GM23338 (cell line): ENCODE results near the gene PIK3C2G. TPM values are rescaled to one million over a fixed set of nuclear protein-coding genes. Genes with fewer than 3 reads are reported as not detected.

Experiments
- ATAC-seq: fragments of 200-7000 bp; cut with Tn5 transposase; 3 replicates; pipeline ENCODE4 v1.9.1; 2020
- DNase-seq: peaks from one replicate; pipeline ENCODE4 v3.0.0-alpha.2; 2015; ENCODE audit warnings: low spot score
- H2AFZ ChIP-seq: fragments of 200-600 bp; sonication (generic); 2 replicates; pipeline ENCODE4 v1.8.0; 2016; ENCODE audit warnings: antibody characterized with exemption, mild to moderate bottlenecking, moderate library complexity
- H3F3A ChIP-seq: fragments of 200-600 bp; sonication (generic); replicated peaks from 2 replicates; pipeline ENCODE4 v1.8.0; 2017; ENCODE audit warnings: antibody characterized with exemption, mixed run types, low read depth
- H3K27ac ChIP-seq: fragments of 200-600 bp; sonication (generic); 2 replicates; pipeline ENCODE4 v1.6.1; 2016; ENCODE audit warnings: low read depth
- H3K27me3 ChIP-seq: fragments of 200-600 bp; sonication (generic); 2 replicates; pipeline ENCODE4 v1.8.0; 2016; ENCODE audit warnings: mild to moderate bottlenecking, mixed run types, moderate library complexity; ENCODE audit not compliant: insufficient read depth
- H3K36me3 ChIP-seq: fragments of 200-600 bp; sonication (generic); 2 replicates; pipeline ENCODE4 v1.8.0; 2016; ENCODE audit warnings: mild to moderate bottlenecking; ENCODE audit not compliant: insufficient read depth
- H3K4me1 ChIP-seq: fragments of 200-600 bp; sonication (generic); 2 replicates; pipeline ENCODE4 v1.8.0; 2016; ENCODE audit warnings: mild to moderate bottlenecking, moderate library complexity; ENCODE audit not compliant: insufficient read depth
- H3K4me2 ChIP-seq: fragments of 200-600 bp; sonication (generic); 2 replicates; pipeline ENCODE4 v1.7.1; 2017; ENCODE audit warnings: mixed run types
- H3K4me3 ChIP-seq: fragments of 200-600 bp; sonication (generic); 2 replicates; pipeline ENCODE4 v1.6.1; 2016; ENCODE audit warnings: mixed run types
- H3K79me2 ChIP-seq: fragments of 200-600 bp; sonication (generic); replicated peaks from 2 replicates; pipeline ENCODE4 v1.8.0; 2017; ENCODE audit warnings: mild to moderate bottlenecking; ENCODE audit not compliant: insufficient read depth
- H3K9me2 ChIP-seq: fragments of 200-600 bp; sonication (generic); 2 replicates; pipeline ENCODE4 v1.8.0; 2017; ENCODE audit not compliant: insufficient read depth
- H4K20me1 ChIP-seq: fragments of 200-600 bp; sonication (generic); replicated peaks from 2 replicates; pipeline ENCODE4 v1.8.0; 2017; ENCODE audit warnings: mild to moderate bottlenecking; ENCODE audit not compliant: insufficient read depth
- H3K27ac Mint-ChIP-seq: 2 replicates; pipeline ENCODE4 v1.8.0; 2020; ENCODE audit warnings: inconsistent platforms, mild to moderate bottlenecking, moderate library complexity, mixed read lengths
- H3K27me3 Mint-ChIP-seq: 3 replicates; pipeline ENCODE4 v1.8.0; 2022; ENCODE audit warnings: low read depth, mild to moderate bottlenecking, moderate library complexity, mixed read lengths, inconsistent platforms; ENCODE audit not compliant: insufficient read depth, poor library complexity
- H3K36me3 Mint-ChIP-seq: 3 replicates; pipeline ENCODE4 v1.8.0; 2021; ENCODE audit warnings: low read depth, mild to moderate bottlenecking, inconsistent platforms, moderate library complexity, mixed read lengths
- H3K4me1 Mint-ChIP-seq: 3 replicates; pipeline ENCODE4 v1.8.0; 2020; ENCODE audit warnings: mild to moderate bottlenecking, inconsistent platforms, mixed read lengths
- H3K4me3 Mint-ChIP-seq: 3 replicates; pipeline ENCODE4 v1.8.0; 2021; ENCODE audit warnings: moderate library complexity, mild to moderate bottlenecking, inconsistent platforms, mixed read lengths
- H3K9me3 Mint-ChIP-seq: 3 replicates; pipeline ENCODE4 v1.8.0; 2020; ENCODE audit warnings: moderate library complexity, mild to moderate bottlenecking, inconsistent platforms, mixed read lengths
- CREB1 ChIP-seq: fragments of 250-450 bp; sonication (Bioruptor Pico); IDR thresholded peaks from 2 replicates; pipeline ENCODE4 v1.5.0; 2020; ENCODE audit warnings: low read depth, mild to moderate bottlenecking, moderate library complexity
- EZH2 ChIP-seq: fragments of 200-600 bp; sonication (generic); IDR thresholded peaks from one replicate; pipeline ENCODE4 v1.8.0; 2017; ENCODE audit warnings: antibody characterized with exemption, mild to moderate bottlenecking, low read depth; ENCODE audit not compliant: unreplicated experiment
- EZH2phosphoT487 ChIP-seq: fragments of 200-600 bp; sonication (generic); IDR thresholded peaks from one replicate; pipeline ENCODE4 v1.8.1; 2018; ENCODE audit warnings: antibody characterized with exemption; ENCODE audit not compliant: unreplicated experiment
- JUNB ChIP-seq: IDR thresholded peaks from one replicate; pipeline ENCODE4 v1.6.1; 2016; ENCODE audit warnings: antibody characterized with exemption; ENCODE audit not compliant: unreplicated experiment
- NANOG ChIP-seq: IDR thresholded peaks from 2 replicates; pipeline ENCODE4 v1.6.1; 2016; ENCODE audit warnings: antibody characterized with exemption, borderline replicate concordance
- POLR2AphosphoS5 ChIP-seq: IDR thresholded peaks from 2 replicates; pipeline ENCODE4 v1.6.1; 2016; ENCODE audit warnings: antibody characterized with exemption, low read depth
- STAT1 ChIP-seq: IDR thresholded peaks from one replicate; pipeline ENCODE4 v1.6.1; 2016; ENCODE audit warnings: antibody characterized with exemption; ENCODE audit not compliant: unreplicated experiment
- ZNF114 ChIP-seq: fragments of 250-450 bp; sonication (Bioruptor Pico); IDR thresholded peaks from 2 replicates; pipeline ENCODE4 v1.5.0; 2020; ENCODE audit warnings: mild to moderate bottlenecking, moderate library complexity
- ZNF331 ChIP-seq: fragments of 250-450 bp; sonication (Bioruptor Pico); IDR thresholded peaks from 2 replicates; pipeline ENCODE4 v1.5.0; 2020; ENCODE audit warnings: low read depth, mild to moderate bottlenecking, moderate library complexity
- polyA plus RNA-seq: library from polyadenylated mRNA; unstranded; fragments of >200 nt; fragmentation: Nextera tagmentation; extraction: Ambion mirVana; gene quantifications from 2 replicates; pipeline ENCODE4 v1.2.1, GENCODE V29; 2016
- total RNA-seq: library from RNA; depleted of rRNA; stranded (reverse); fragments of >200 nt; shearing (Covaris generic); gene quantifications from 2 replicates; pipeline ENCODE4 v1.2.3, GENCODE V29; 2014
- TF ChIP-seq, protein P1 (sequence below): IDR thresholded peaks from one replicate; pipeline ENCODE4 v1.6.1; 2018; ENCODE audit warnings: antibody characterized with exemption; ENCODE audit not compliant: unreplicated experiment
- TF ChIP-seq, protein P2 (sequence below), 2 experiments: fragments of 200-600 bp in 1 of 2; sonication (generic) in 1 of 2; conservative IDR thresholded peaks; 2 replicates each; pipeline versions ENCODE4 v1.5.1 to v1.6.1; 2016 to 2017; ENCODE audit warnings: antibody characterized with exemption in 2 of 2, low read depth in 2 of 2, mild to moderate bottlenecking in 2 of 2, moderate library complexity in 1 of 2
- TF ChIP-seq, protein P3 (sequence below): IDR thresholded peaks from 2 replicates; pipeline ENCODE4 v1.6.1; 2016; ENCODE audit warnings: antibody characterized with exemption
- TF ChIP-seq, protein P4 (sequence below): fragments of 250-450 bp; sonication (Bioruptor Pico); IDR thresholded peaks from 2 replicates; pipeline ENCODE4 v1.5.0; 2020; ENCODE audit warnings: mild to moderate bottlenecking, moderate library complexity

PIK3C2G gene
- total and polyA plus RNA-seq, 2 experiments from 2014 or later = not detected

DNA sequence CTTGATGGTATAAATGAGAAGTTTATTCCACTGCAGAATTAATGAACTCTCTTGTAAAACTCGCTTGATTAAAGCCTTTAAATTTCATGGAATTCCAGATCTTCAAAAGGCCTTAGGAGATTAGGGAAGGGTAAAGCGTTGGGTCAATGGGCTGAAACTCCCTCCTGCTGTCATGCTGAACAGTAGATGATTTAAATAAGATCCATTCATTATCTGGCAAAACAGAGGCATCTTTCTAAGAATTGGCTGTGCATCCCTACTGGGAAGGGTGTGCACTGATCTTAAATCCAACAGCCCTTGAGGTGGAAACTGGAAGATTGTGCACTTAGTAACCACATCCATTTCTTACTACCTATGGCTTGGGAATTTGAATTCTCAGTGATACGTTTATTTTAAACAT lies 420.5 kb downstream of the PIK3C2G start:
- H3K36me3 ChIP-seq = no peaks in the 10 kb centered on the region
- no peaks in the 10 kb centered on the region for H3K79me2 ChIP-seq
- no peaks in the 10 kb centered on the region for H3F3A ChIP-seq
- H3K4me2 ChIP-seq = 0 out of 2 replicates have a peak overlapping the region, but pooled peaks have one; percentile 8
- no peaks in the 10 kb centered on the region for H4K20me1 ChIP-seq
- TF ChIP-seq ZNF331 (CRISPR knock-in tag) = no peak
- TF ChIP-seq, protein P1, sequence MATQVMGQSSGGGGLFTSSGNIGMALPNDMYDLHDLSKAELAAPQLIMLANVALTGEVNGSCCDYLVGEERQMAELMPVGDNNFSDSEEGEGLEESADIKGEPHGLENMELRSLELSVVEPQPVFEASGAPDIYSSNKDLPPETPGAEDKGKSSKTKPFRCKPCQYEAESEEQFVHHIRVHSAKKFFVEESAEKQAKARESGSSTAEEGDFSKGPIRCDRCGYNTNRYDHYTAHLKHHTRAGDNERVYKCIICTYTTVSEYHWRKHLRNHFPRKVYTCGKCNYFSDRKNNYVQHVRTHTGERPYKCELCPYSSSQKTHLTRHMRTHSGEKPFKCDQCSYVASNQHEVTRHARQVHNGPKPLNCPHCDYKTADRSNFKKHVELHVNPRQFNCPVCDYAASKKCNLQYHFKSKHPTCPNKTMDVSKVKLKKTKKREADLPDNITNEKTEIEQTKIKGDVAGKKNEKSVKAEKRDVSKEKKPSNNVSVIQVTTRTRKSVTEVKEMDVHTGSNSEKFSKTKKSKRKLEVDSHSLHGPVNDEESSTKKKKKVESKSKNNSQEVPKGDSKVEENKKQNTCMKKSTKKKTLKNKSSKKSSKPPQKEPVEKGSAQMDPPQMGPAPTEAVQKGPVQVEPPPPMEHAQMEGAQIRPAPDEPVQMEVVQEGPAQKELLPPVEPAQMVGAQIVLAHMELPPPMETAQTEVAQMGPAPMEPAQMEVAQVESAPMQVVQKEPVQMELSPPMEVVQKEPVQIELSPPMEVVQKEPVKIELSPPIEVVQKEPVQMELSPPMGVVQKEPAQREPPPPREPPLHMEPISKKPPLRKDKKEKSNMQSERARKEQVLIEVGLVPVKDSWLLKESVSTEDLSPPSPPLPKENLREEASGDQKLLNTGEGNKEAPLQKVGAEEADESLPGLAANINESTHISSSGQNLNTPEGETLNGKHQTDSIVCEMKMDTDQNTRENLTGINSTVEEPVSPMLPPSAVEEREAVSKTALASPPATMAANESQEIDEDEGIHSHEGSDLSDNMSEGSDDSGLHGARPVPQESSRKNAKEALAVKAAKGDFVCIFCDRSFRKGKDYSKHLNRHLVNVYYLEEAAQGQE = no peak
- no peak for TF ChIP-seq EZH2
- TF ChIP-seq, protein P2, sequence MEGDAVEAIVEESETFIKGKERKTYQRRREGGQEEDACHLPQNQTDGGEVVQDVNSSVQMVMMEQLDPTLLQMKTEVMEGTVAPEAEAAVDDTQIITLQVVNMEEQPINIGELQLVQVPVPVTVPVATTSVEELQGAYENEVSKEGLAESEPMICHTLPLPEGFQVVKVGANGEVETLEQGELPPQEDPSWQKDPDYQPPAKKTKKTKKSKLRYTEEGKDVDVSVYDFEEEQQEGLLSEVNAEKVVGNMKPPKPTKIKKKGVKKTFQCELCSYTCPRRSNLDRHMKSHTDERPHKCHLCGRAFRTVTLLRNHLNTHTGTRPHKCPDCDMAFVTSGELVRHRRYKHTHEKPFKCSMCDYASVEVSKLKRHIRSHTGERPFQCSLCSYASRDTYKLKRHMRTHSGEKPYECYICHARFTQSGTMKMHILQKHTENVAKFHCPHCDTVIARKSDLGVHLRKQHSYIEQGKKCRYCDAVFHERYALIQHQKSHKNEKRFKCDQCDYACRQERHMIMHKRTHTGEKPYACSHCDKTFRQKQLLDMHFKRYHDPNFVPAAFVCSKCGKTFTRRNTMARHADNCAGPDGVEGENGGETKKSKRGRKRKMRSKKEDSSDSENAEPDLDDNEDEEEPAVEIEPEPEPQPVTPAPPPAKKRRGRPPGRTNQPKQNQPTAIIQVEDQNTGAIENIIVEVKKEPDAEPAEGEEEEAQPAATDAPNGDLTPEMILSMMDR (conservative IDR thresholded peaks at IDR 0.05; ENCODE audit: low read depth in 2 of 2) = no peak
- TF ChIP-seq, protein P3, sequence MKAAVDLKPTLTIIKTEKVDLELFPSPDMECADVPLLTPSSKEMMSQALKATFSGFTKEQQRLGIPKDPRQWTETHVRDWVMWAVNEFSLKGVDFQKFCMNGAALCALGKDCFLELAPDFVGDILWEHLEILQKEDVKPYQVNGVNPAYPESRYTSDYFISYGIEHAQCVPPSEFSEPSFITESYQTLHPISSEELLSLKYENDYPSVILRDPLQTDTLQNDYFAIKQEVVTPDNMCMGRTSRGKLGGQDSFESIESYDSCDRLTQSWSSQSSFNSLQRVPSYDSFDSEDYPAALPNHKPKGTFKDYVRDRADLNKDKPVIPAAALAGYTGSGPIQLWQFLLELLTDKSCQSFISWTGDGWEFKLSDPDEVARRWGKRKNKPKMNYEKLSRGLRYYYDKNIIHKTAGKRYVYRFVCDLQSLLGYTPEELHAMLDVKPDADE = no peak
- TF ChIP-seq POLR2AphosphoS5 = no peak
- TF ChIP-seq CREB1 (CRISPR knock-in tag) = no peak
- no peak for TF ChIP-seq STAT1
- TF ChIP-seq ZNF114 (CRISPR knock-in tag) = no peak
- no peak for TF ChIP-seq JUNB
- no peak; the same call in 1 of the 2 replicates for TF ChIP-seq NANOG
- TF ChIP-seq, protein P4, sequence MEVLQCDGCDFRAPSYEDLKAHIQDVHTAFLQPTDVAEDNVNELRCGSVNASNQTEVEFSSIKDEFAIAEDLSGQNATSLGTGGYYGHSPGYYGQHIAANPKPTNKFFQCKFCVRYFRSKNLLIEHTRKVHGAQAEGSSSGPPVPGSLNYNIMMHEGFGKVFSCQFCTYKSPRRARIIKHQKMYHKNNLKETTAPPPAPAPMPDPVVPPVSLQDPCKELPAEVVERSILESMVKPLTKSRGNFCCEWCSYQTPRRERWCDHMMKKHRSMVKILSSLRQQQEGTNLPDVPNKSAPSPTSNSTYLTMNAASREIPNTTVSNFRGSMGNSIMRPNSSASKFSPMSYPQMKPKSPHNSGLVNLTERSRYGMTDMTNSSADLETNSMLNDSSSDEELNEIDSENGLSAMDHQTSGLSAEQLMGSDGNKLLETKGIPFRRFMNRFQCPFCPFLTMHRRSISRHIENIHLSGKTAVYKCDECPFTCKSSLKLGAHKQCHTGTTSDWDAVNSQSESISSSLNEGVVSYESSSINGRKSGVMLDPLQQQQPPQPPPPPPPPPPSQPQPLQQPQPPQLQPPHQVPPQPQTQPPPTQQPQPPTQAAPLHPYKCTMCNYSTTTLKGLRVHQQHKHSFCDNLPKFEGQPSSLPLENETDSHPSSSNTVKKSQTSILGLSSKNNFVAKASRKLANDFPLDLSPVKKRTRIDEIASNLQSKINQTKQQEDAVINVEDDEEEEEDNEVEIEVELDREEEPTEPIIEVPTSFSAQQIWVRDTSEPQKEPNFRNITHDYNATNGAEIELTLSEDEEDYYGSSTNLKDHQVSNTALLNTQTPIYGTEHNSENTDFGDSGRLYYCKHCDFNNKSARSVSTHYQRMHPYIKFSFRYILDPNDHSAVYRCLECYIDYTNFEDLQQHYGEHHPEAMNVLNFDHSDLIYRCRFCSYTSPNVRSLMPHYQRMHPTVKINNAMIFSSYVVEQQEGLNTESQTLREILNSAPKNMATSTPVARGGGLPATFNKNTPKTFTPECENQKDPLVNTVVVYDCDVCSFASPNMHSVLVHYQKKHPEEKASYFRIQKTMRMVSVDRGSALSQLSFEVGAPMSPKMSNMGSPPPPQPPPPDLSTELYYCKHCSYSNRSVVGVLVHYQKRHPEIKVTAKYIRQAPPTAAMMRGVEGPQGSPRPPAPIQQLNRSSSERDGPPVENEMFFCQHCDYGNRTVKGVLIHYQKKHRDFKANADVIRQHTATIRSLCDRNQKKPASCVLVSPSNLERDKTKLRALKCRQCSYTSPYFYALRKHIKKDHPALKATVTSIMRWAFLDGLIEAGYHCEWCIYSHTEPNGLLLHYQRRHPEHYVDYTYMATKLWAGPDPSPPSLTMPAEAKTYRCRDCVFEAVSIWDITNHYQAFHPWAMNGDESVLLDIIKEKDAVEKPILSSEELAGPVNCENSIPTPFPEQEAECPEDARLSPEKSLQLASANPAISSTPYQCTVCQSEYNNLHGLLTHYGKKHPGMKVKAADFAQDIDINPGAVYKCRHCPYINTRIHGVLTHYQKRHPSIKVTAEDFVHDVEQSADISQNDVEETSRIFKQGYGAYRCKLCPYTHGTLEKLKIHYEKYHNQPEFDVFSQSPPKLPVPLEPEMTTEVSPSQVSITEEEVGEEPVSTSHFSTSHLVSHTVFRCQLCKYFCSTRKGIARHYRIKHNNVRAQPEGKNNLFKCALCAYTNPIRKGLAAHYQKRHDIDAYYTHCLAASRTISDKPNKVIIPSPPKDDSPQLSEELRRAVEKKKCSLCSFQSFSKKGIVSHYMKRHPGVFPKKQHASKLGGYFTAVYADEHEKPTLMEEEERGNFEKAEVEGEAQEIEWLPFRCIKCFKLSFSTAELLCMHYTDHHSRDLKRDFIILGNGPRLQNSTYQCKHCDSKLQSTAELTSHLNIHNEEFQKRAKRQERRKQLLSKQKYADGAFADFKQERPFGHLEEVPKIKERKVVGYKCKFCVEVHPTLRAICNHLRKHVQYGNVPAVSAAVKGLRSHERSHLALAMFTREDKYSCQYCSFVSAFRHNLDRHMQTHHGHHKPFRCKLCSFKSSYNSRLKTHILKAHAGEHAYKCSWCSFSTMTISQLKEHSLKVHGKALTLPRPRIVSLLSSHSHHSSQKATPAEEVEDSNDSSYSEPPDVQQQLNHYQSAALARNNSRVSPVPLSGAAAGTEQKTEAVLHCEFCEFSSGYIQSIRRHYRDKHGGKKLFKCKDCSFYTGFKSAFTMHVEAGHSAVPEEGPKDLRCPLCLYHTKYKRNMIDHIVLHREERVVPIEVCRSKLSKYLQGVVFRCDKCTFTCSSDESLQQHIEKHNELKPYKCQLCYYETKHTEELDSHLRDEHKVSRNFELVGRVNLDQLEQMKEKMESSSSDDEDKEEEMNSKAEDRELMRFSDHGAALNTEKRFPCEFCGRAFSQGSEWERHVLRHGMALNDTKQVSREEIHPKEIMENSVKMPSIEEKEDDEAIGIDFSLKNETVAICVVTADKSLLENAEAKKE = no peak
- no peak for TF ChIP-seq EZH2phosphoT487
- Mint-ChIP-seq H3K36me3 (no peaks in the 10 kb centered on the region), H3K4me1 (peaks cover 12% of the 10 kb centered on the region; the same call in 2 of the 3 replicates), H3K27me3 (no peaks in the 10 kb centered on the region), H3K27ac (no peak overlapping the region), H3K4me3 (no peak overlapping the region), H3K9me3 (no peaks in the 10 kb centered on the region)
- no peak overlapping the region for H3K27ac ChIP-seq
- no peaks in the 10 kb centered on the region for H3K27me3 ChIP-seq
- H3K4me1 ChIP-seq = peaks cover 15% of the 10 kb centered on the region; the same call in 1 of the 2 replicates
- no peaks in the 10 kb centered on the region for H3K9me2 ChIP-seq
- H3K4me3 ChIP-seq = no peak overlapping the region
- DNase-seq = peak; percentile 43
- H2AFZ ChIP-seq = no peak overlapping the region
- peak; percentile 81 for ATAC-seq
